ENCODE measurements around the gene FAM184A.

DNA sequence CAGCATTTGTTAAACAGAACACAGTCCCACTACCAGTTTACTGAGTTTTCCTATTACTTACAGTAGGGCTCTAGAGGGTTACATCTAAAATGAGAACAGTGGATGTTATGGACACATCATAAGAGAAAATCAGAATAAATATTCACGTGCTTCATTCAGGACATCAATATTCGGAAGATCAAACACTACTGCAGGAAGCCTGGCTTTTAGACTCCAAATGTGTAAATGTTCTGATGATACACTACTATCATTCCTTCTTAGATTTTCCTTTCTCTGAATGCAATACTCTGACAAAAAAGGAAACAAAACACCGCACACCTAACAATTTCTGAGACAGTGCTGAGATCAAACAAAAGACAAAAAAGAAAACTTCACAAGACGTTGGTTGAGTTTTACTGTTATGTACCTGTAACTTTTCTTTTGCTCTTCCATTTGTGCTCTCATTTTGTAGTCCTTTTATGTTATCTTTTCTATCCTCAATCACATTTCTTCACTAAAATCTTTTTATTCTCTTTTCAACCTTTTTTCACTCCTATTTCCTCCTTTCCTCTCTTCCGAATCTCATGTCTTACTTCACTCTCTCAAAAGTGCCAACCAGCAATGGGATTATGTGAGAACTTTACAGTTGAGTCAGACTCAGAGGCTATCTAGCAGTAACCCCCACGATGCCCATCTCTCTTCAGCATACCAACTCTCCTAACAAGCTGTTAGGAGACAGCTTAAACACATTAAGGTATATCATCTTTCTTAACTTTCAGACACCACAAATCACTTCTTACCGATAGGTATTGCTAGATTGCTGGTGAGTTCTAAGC is 1.7 kb downstream of the FAM184A start:
- TF ChIP-seq, protein P1, sequence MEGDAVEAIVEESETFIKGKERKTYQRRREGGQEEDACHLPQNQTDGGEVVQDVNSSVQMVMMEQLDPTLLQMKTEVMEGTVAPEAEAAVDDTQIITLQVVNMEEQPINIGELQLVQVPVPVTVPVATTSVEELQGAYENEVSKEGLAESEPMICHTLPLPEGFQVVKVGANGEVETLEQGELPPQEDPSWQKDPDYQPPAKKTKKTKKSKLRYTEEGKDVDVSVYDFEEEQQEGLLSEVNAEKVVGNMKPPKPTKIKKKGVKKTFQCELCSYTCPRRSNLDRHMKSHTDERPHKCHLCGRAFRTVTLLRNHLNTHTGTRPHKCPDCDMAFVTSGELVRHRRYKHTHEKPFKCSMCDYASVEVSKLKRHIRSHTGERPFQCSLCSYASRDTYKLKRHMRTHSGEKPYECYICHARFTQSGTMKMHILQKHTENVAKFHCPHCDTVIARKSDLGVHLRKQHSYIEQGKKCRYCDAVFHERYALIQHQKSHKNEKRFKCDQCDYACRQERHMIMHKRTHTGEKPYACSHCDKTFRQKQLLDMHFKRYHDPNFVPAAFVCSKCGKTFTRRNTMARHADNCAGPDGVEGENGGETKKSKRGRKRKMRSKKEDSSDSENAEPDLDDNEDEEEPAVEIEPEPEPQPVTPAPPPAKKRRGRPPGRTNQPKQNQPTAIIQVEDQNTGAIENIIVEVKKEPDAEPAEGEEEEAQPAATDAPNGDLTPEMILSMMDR (IDR thresholded peaks at IDR 0.05): no peak
- TF ChIP-seq POLR2A (IDR thresholded peaks at IDR 0.05): no peak
